ENCODE measurements around the gene PRSS8. TPM values are rescaled to one million over a fixed set of nuclear protein-coding genes. Genes with fewer than 3 reads are reported as not detected.

The PRSS8 gene
- 42.6 TPM for total RNA-seq (2021; ENCODE audit: unreplicated experiment)
- 67.9 and 80.9 TPM in 2 replicates for polyA plus RNA-seq (2012)
- Bru-seq, nascent RNA: percentile 74 among the genes with signal in this experiment
- BruChase-seq, experiment 1, labeled RNA remaining after a 6-hour chase: percentile 70 among the genes with signal in this experiment
- percentile 89 among the genes with signal in this experiment for BruChase-seq, experiment 2, labeled RNA remaining after a 2-hour chase
- long read RNA-seq, partial matches to known transcripts: 46 of 76 reads
- long read RNA-seq, other reads (novel, unspliced or antisense): 30 of 76 reads

GRCh38 chr16:31135535-31136286, at the start of gene PRSS8:
PRSS8 (minus strand) TSS chr16:31135727; CDS start chr16:31135498, 229 bp downstream.
- ChIA-PET CTCF (no interaction called here), RAD21 (ENCODE audit: low non-redundant PET in 1 of 2, low total read pairs in 2 of 2, uncharacterized antibody in 2 of 2, unreplicated experiment in 2 of 2) (interaction anchor here in 1 of 2 experiments (2.0 kb wide), 1 partner anchor 18 kb away, joined by 4 read pairs; the partner anchor contains the start of gene KAT8), POLR2A (interaction anchor here (1.1 to 9.9 kb wide), 5 partner anchors 11 to 307 kb away, joined by 3 to 84 read pairs (median 7); partner anchors contain the start of genes KAT8 and ZNF843)
- TF ChIP-seq SP1 (IDR thresholded peaks at IDR 0.05; ENCODE audit: low read depth) (no peak), YY1 (IDR thresholded peaks at IDR 0.05; ENCODE audit: extremely low read depth, insufficient replicate concordance, low read depth, low read length) (no peak), FOSL1 (IDR thresholded peaks at IDR 0.05; ENCODE audit: low read depth) (no peak), ZBTB33 (IDR thresholded peaks at IDR 0.05; ENCODE audit: extremely low read depth, insufficient replicate concordance, low read length) (no peak), CTCF (IDR thresholded peaks at IDR 0.05 in 2 of 3, conservative IDR thresholded peaks at IDR 0.05 in 1 of 3; ENCODE audit: borderline replicate concordance in 1 of 3, insufficient read depth in 1 of 3, low read depth in 2 of 3, low read length in 2 of 3) (no peak), POLR2A (IDR thresholded peaks at IDR 0.05; ENCODE audit: borderline replicate concordance, extremely low read depth, insufficient read depth, insufficient read length) (no peak), EZH2 (IDR thresholded peaks at IDR 0.05) (no peak), POLR2AphosphoS5 (IDR thresholded peaks at IDR 0.05; ENCODE audit: low read depth, low read length) (peak; percentile 91), EGR1 (IDR thresholded peaks at IDR 0.05; ENCODE audit: low read depth) (no peak), SIN3A (IDR thresholded peaks at IDR 0.05; ENCODE audit: low read depth) (no peak), ZFX (IDR thresholded peaks at IDR 0.05) (0 out of 2 replicates have a peak, but pooled peaks have one; percentile 1)
- peak within 1 kb of the TSS; percentile 99 for H3K4me2 ChIP-seq (ENCODE audit: low read length)
- ATAC-seq (peak; percentile 68), DNase-seq (ENCODE audit: low read depth, low spot score) (peak; percentile 48)
- H3K4me1 ChIP-seq (ENCODE audit: control insufficient read depth in 1 of 2, insufficient read depth in 2 of 2, low read length in 2 of 2): peaks cover 45 to 71% of the 10 kb centered on the region in 2 experiments
- H3K9ac ChIP-seq (ENCODE audit: low read length): peak within 1 kb of the TSS; percentile 78
- H3K4me3 ChIP-seq (replicated peaks in 1 of 2; ENCODE audit: low read depth in 1 of 2, low read length in 2 of 2): peak within 1 kb of the TSS; percentile 70 to 74
- BruUV-seq (replicated peaks): no TSS peak
- peaks cover 8 to 11% of the 10 kb centered on the region in 2 experiments; a peak in 3 of 4 replicates for H3K36me3 ChIP-seq (ENCODE audit: control insufficient read depth in 1 of 2, insufficient read depth in 2 of 2, low read length in 2 of 2)
- H4K20me1 ChIP-seq (ENCODE audit: insufficient read depth): no peaks in the 10 kb centered on the region
- H3K9me2 ChIP-seq (ENCODE audit: insufficient read depth): no peaks in the 10 kb centered on the region
- H3K79me2 ChIP-seq (ENCODE audit: insufficient read depth, low read length): peaks cover 7% of the 10 kb centered on the region; the same call in 1 of the 2 replicates
- intact Hi-C loops (cut with micrococcal nuclease): loop anchor here (5.0 kb wide), 2 partner anchors 63 to 322 kb away; partner anchors contain the start of genes ARMC5, ZNF646 and ZNF668
- H2AFZ ChIP-seq (ENCODE audit: low read depth, low read length, poor library complexity, severe bottlenecking): no peak within 1 kb of the TSS
- H3K27ac ChIP-seq (ENCODE audit: low read depth, low read length): peak within 1 kb of the TSS; percentile 44
- no peaks in the 10 kb centered on the region for H3K27me3 ChIP-seq (ENCODE audit: insufficient read depth, low read length)
- no peaks in the 10 kb centered on the region for H3K9me3 ChIP-seq (ENCODE audit: control insufficient read depth in 1 of 2, insufficient read depth in 1 of 2, low read depth in 1 of 2, low read length in 2 of 2)

Measured in HCT116 (cell line).